Smooth muscle cell (in vitro differentiated cells): ENCODE measurements around the gene HERPUD1. TPM values are rescaled to one million over a fixed set of nuclear protein-coding genes. Genes with fewer than 3 reads are reported as not detected.
"Not testable (repeated sequence)": the region's sequence is repeated elsewhere in the genome, so short reads cannot be mapped to it uniquely, and the experiment has no call there.

ENCODE experiments used
- DNase-seq: peaks from one replicate; lab custom pipeline; 2025; ENCODE audit not compliant: unreplicated experiment; lab: John Stamatoyannopoulos, UW
- H2AFZ ChIP-seq: fragments of 200-600 bp; sonication (generic); 2 replicates; pipeline ENCODE4 v1.6.0; 2016; ENCODE audit warnings: antibody characterized with exemption, low read depth, mild to moderate bottlenecking
- H3F3A ChIP-seq: fragments of 200-600 bp; sonication (generic); 2 replicates; pipeline ENCODE4 v1.6.0; 2017; ENCODE audit warnings: antibody characterized with exemption, low read depth
- H3K27ac ChIP-seq: fragments of 200-600 bp; sonication (generic); 2 replicates; pipeline ENCODE4 v1.5.1; 2016; ENCODE audit warnings: low read depth, mild to moderate bottlenecking
- H3K27me3 ChIP-seq: fragments of 200-600 bp; sonication (generic); 2 replicates; pipeline ENCODE4 v1.6.1; 2016; ENCODE audit warnings: low read depth, mild to moderate bottlenecking
- H3K36me3 ChIP-seq: fragments of 200-600 bp; sonication (generic); 2 replicates; pipeline ENCODE4 v1.5.1; 2016; ENCODE audit warnings: low read depth
- H3K4me1 ChIP-seq: fragments of 200-600 bp; sonication (generic); 2 replicates; pipeline ENCODE4 v1.5.1; 2016; ENCODE audit warnings: low read depth
- H3K4me2 ChIP-seq: fragments of 200-600 bp; sonication (generic); 2 replicates; pipeline ENCODE4 v1.6.0; 2016; ENCODE audit warnings: mild to moderate bottlenecking
- H3K4me3 ChIP-seq: fragments of 200-600 bp; sonication (generic); 2 replicates; pipeline ENCODE4 v1.5.1; 2016; ENCODE audit warnings: mild to moderate bottlenecking
- H3K79me2 ChIP-seq: fragments of 200-600 bp; sonication (generic); 2 replicates; pipeline ENCODE4 v1.6.0; 2016; ENCODE audit warnings: low read depth, mild to moderate bottlenecking
- H3K9ac ChIP-seq: fragments of 200-600 bp; sonication (generic); 2 replicates; pipeline ENCODE4 v1.6.0; 2016; ENCODE audit warnings: low read depth
- H3K9me3 ChIP-seq: fragments of 200-600 bp; sonication (generic); replicated peaks from 2 replicates; pipeline ENCODE4 v1.5.1; 2016; ENCODE audit warnings: low read depth
- H4K20me1 ChIP-seq: fragments of 200-600 bp; sonication (generic); 2 replicates; pipeline ENCODE4 v1.6.0; 2016; ENCODE audit warnings: low read depth
- CTCF ChIP-seq: fragments of 200-600 bp; sonication (generic); IDR thresholded peaks from 2 replicates; pipeline ENCODE4 v1.5.1; 2017; ENCODE audit warnings: borderline replicate concordance, mild to moderate bottlenecking, antibody characterized with exemption; ENCODE audit not compliant: insufficient read depth, poor library complexity, severe bottlenecking
- WGBS: methylation state at CpG from one replicate; pipeline ENCODE4 v1.1.7; 2016; ENCODE audit warnings: low lambda C conversion rate; 5-methylcytosine and 5-hydroxymethylcytosine counted together
- polyA plus RNA-seq: library from polyadenylated mRNA; unstranded; fragments of >200 nt; fragmentation: Nextera tagmentation; extraction: Ambion mirVana; gene quantifications from 2 replicates; pipeline ENCODE4 v1.2.1, GENCODE V29; 2016
- total RNA-seq: library from RNA; depleted of rRNA; stranded (reverse); fragments of >200 nt; gene quantifications from 2 replicates; pipeline ENCODE4 v1.2.3, GENCODE V29; 2014

Gene HERPUD1
- total and polyA plus RNA-seq, 2 experiments from 2014 or later, result 253 to 291 TPM

DNA sequence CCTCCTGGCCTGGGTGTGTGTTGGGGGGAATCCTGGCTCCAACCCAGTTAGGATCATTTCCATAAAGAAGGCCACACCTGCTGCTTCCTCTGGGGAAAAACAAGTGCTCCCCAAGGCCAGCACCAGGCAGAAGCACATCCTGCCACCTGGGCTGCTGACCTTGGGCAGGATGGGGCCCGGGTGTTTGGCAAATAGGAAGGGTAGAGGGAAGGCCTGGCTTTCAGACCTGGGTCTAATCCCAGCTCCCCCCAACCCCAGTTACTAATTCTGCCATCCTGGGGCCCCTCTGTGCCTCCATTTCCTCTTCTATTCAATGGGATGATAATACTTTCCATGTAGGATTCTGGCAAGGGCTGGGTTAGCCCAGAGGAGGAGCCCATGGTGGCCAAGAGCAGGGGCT is 54.4 kb downstream of the HERPUD1 start:
- no peaks in the 10 kb centered on the region for H3F3A ChIP-seq
- H3K9ac ChIP-seq, result no peak overlapping the region
- no peaks in the 10 kb centered on the region for H3K79me2 ChIP-seq
- TF ChIP-seq CTCF, result no peak
- H4K20me1 ChIP-seq, result no peaks in the 10 kb centered on the region
- no peaks in the 10 kb centered on the region for H3K9me3 ChIP-seq
- H3K27ac ChIP-seq, result no peak overlapping the region
- WGBS, result 86% methylated on average over 1 of the region's 1 CpG
- H3K27me3 ChIP-seq, result peaks cover 7% of the 10 kb centered on the region
- peaks cover 3% of the 10 kb centered on the region for H3K4me1 ChIP-seq
- H3K4me2 ChIP-seq, result no peak overlapping the region
- no peak for DNase-seq
- no peak overlapping the region for H2AFZ ChIP-seq
- H3K4me3 ChIP-seq, result no peak overlapping the region
- H3K36me3 ChIP-seq, result no peaks in the 10 kb centered on the region

- H3K79me2 ChIP-seq, H3K27me3 ChIP-seq, H4K20me1 ChIP-seq, H3K4me1 ChIP-seq, H3K9ac ChIP-seq, H3K27ac ChIP-seq, H3K36me3 ChIP-seq, H3K4me2 ChIP-seq, H2AFZ ChIP-seq, H3F3A ChIP-seq, H3K4me3 ChIP-seq, DNase-seq, H3K9me3 ChIP-seq: not testable (repeated sequence)
- 91% methylated on average over 4 of the region's 4 CpGs for WGBS
Observed at GRCh38 chr16:56986908-56987307, 55.0 kb downstream of the HERPUD1 start.

GRCh38 chr16:56987692-56988091 is 55.8 kb downstream of the HERPUD1 start:
- H3K4me1 ChIP-seq, result no peaks in the 10 kb centered on the region
- H3K4me2 ChIP-seq, result no peak overlapping the region
- no peaks in the 10 kb centered on the region for H3K9me3 ChIP-seq
- H3K4me3 ChIP-seq, result no peak overlapping the region
- no peaks in the 10 kb centered on the region for H3F3A ChIP-seq
- no peaks in the 10 kb centered on the region for H3K79me2 ChIP-seq
- H4K20me1 ChIP-seq, result no peaks in the 10 kb centered on the region
- H2AFZ ChIP-seq, result no peak overlapping the region
- H3K27ac ChIP-seq, result no peak overlapping the region
- no peak for DNase-seq
- H3K36me3 ChIP-seq, result no peaks in the 10 kb centered on the region
- no peak overlapping the region for H3K9ac ChIP-seq
- TF ChIP-seq CTCF, result no peak
- 97% methylated on average over 2 of the region's 2 CpGs for WGBS
- peaks cover 7% of the 10 kb centered on the region for H3K27me3 ChIP-seq

DNA sequence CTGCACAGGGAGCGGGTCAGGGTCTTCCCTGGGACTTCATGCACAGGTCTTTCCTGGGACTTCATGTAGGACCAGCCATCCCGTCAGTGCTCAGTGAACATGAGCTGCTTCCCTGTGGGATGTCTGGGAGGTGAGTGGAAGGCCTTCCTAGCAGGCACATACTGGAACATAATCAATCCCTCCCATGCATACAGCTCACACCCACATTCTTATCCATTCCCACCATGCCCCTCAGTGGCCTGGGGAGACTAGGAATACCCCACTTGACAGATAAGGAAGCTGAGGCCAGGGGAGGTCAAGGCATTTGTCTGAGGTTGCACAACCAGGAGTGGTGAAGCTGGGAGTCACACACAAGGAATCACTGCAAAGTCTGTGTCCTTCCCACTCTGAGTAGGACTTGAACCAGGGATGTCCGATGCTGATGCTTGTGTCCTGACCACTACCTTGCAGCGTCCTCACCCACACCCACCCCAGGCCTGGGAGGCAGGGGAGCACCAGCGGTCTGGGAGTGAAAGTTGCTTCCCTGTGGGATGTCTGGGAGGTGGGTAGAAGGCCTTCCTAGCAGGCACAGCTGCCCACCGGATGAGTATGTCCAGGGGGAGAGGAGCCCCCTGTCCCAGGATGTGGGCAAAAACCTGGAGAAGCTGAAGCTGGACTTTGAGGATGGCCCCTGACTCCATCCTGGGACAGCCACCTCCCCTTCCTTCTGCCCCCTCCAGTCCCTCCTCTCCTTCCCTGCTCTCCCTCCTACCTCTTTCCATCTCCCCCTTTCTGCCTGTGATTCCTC is 56.4 kb downstream of the HERPUD1 start:
- Histone ChIP-seq H3K27me3 (peaks cover 7% of the 10 kb centered on the region), H4K20me1 (no peaks in the 10 kb centered on the region), H3K4me1 (no peaks in the 10 kb centered on the region), H3K36me3 (no peaks in the 10 kb centered on the region), H2AFZ (peak overlapping the region; percentile 88), H3K4me2 (peak overlapping the region; percentile 95), H3F3A (no peaks in the 10 kb centered on the region), H3K9me3 (no peaks in the 10 kb centered on the region), H3K27ac (no peak overlapping the region), H3K9ac (no peak overlapping the region), H3K79me2 (no peaks in the 10 kb centered on the region), H3K4me3 (peak overlapping the region; percentile 87)
- DNase-seq, result no peak
- WGBS, result 73% methylated on average over 6 of the region's 6 CpGs
- no peak for TF ChIP-seq CTCF
